ENCODE measurements around the gene MRPL49. TPM values are rescaled to one million over a fixed set of nuclear protein-coding genes. Genes with fewer than 3 reads are reported as not detected.
A peak's percentile ranks its signal among the peaks of the same experiment; 100 is the strongest.

Gene MRPL49
- total RNA-seq, 1 donor from 2014 or later: 38.8 TPM

DNA sequence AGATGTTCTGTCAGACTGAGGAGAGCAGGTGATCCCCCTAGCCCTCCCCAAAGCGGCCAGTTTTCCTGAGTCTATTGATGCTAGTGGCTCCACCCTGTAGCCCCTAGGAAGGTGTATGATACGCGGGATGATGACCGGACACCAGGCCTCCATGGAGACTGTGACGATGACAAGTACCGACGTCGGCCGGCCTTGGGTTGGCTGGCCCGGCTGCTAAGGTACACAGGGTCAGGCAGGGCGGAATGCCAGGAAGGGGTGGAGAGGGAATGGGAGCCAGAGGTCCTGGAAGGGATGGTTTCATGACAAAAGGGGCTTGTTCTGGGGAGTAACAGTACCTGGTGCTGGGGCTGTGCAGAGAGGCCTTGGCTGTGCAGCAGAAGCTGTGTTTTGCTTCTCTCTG lies 34.9 kb upstream of the MRPL49 start:
- DNase-seq (ENCODE audit: low spot score, unreplicated experiment): no peak
- H3K4me3 Mint-ChIP-seq (ENCODE audit: low read depth): no peak overlapping the region
- H3K4me1 Mint-ChIP-seq (ENCODE audit: low read depth): peaks cover 15% of the 10 kb centered on the region
- TF ChIP-seq, protein P1, sequence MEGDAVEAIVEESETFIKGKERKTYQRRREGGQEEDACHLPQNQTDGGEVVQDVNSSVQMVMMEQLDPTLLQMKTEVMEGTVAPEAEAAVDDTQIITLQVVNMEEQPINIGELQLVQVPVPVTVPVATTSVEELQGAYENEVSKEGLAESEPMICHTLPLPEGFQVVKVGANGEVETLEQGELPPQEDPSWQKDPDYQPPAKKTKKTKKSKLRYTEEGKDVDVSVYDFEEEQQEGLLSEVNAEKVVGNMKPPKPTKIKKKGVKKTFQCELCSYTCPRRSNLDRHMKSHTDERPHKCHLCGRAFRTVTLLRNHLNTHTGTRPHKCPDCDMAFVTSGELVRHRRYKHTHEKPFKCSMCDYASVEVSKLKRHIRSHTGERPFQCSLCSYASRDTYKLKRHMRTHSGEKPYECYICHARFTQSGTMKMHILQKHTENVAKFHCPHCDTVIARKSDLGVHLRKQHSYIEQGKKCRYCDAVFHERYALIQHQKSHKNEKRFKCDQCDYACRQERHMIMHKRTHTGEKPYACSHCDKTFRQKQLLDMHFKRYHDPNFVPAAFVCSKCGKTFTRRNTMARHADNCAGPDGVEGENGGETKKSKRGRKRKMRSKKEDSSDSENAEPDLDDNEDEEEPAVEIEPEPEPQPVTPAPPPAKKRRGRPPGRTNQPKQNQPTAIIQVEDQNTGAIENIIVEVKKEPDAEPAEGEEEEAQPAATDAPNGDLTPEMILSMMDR (IDR thresholded peaks at IDR 0.05; ENCODE audit: unreplicated experiment): no peak
- peaks cover 6% of the 10 kb centered on the region for H3K36me3 Mint-ChIP-seq (ENCODE audit: insufficient read depth)
- H3K27ac Mint-ChIP-seq: no peak overlapping the region
- H3K27me3 Mint-ChIP-seq: no peaks in the 10 kb centered on the region
- no peaks in the 10 kb centered on the region for H3K9me3 Mint-ChIP-seq (ENCODE audit: low read depth)

DNA sequence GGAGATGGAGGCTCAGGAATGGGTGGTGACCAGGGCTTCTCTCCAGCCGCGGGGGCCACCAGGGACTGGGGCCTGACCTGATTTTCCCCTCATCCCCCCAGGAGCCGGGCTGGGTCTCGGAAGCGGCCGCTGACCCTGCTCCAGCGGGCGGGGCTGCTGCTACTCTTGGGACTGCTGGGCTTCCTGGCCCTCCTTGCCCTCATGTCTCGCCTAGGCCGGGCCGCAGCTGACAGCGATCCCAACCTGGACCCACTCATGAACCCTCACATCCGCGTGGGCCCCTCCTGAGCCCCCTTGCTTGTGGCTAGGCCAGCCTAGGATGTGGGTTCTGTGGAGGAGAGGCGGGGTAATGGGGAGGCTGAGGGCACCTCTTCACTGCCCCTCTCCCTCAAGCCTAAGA lies 34.3 kb upstream of the MRPL49 start:
- Mint-ChIP-seq H3K4me1 (ENCODE audit: low read depth) (peaks cover 14% of the 10 kb centered on the region), H3K4me3 (ENCODE audit: low read depth) (no peak overlapping the region), H3K27ac (no peak overlapping the region), H3K27me3 (no peaks in the 10 kb centered on the region), H3K9me3 (ENCODE audit: low read depth) (no peaks in the 10 kb centered on the region), H3K36me3 (ENCODE audit: insufficient read depth) (peaks cover 6% of the 10 kb centered on the region)
- DNase-seq (ENCODE audit: low spot score, unreplicated experiment): no peak
- TF ChIP-seq, protein P1 (IDR thresholded peaks at IDR 0.05; ENCODE audit: unreplicated experiment): no peak

DNA sequence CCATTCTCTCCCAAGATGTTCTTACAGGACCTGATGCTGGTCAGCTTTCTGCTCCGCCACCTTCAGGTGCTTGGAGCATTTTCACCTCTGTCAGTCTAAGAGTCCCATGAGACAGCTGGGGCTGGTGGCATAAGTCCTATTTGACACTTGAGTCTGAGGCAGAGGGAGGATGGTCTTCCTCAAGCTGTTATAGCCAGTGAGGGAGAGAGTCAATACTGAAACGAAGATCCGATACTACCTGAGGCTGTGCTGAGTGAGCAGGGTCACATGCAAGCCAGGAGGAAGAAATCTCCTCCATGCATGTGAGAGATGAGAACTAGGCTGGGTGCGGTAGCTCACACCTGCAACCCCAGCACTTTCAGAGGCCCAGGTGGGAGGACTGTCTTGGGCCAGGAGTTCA lies 32.5 kb upstream of the MRPL49 start:
- Mint-ChIP-seq H3K4me1 (ENCODE audit: low read depth) (peaks cover 8% of the 10 kb centered on the region), H3K4me3 (ENCODE audit: low read depth) (no peak overlapping the region), H3K9me3 (ENCODE audit: low read depth) (no peaks in the 10 kb centered on the region), H3K27me3 (no peaks in the 10 kb centered on the region), H3K36me3 (ENCODE audit: insufficient read depth) (peaks cover 6% of the 10 kb centered on the region), H3K27ac (no peak overlapping the region)
- TF ChIP-seq, protein P1 (IDR thresholded peaks at IDR 0.05; ENCODE audit: unreplicated experiment): no peak
- no peak for DNase-seq (ENCODE audit: low spot score, unreplicated experiment)

DNA sequence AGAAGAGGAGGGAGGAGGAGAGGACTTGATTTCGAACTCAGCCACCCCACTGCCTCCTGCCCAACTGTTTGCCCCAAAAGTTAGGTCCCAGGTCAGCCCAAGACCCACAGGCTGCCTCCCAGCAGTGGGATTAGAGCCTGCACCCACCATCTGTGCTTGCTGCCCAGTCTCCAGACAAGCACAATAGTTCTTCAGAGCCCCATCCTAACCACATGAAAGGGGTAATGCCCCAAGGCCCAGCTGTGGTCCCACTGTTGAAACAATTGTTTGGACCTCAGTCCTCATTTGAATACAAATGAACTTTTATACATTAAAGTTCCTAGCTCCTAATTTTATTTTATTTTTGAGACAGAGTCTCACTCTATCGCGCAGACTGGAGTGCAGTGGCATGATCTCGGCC lies 31.5 kb upstream of the MRPL49 start:
- Mint-ChIP-seq H3K4me3 (ENCODE audit: low read depth) (no peak overlapping the region), H3K27me3 (no peaks in the 10 kb centered on the region), H3K27ac (no peak overlapping the region), H3K9me3 (ENCODE audit: low read depth) (no peaks in the 10 kb centered on the region), H3K4me1 (ENCODE audit: low read depth) (peaks cover 4% of the 10 kb centered on the region), H3K36me3 (ENCODE audit: insufficient read depth) (peaks cover 4% of the 10 kb centered on the region)
- TF ChIP-seq, protein P1 (IDR thresholded peaks at IDR 0.05; ENCODE audit: unreplicated experiment): no peak
- no peak for DNase-seq (ENCODE audit: low spot score, unreplicated experiment)

DNA sequence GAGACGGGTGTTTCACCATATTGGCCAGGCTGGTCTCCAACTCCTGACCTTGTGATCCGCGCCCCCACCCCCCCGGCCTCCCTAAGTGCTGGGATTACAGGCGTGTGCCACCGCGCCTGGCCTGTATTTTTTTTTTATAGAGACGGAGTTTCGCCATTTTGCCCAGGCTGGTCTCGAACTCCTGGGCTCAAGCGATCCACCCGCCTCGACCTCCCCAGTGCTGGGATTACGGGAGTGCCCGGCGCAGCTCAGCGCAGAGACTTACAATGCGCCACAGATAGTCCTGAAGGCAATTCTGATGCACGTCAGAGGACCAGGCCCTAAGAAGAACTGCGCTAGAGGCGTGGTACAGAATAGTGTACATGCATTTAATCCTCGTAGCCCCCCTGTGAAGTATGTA lies 26.7 kb upstream of the MRPL49 start:
- Mint-ChIP-seq H3K27ac (peak overlapping the region; percentile 99), H3K9me3 (ENCODE audit: low read depth) (no peaks in the 10 kb centered on the region), H3K4me1 (ENCODE audit: low read depth) (peaks cover 8% of the 10 kb centered on the region), H3K4me3 (ENCODE audit: low read depth) (peak overlapping the region; percentile 95), H3K36me3 (ENCODE audit: insufficient read depth) (peaks cover 2% of the 10 kb centered on the region), H3K27me3 (no peaks in the 10 kb centered on the region)
- DNase-seq (ENCODE audit: low spot score, unreplicated experiment): no peak
- TF ChIP-seq, protein P1 (IDR thresholded peaks at IDR 0.05; ENCODE audit: unreplicated experiment): no peak

Measured in progenitor cell of endocrine pancreas (in vitro differentiated cells).